ENCODE results near the gene TNPO1. TPM values are rescaled to one million over a fixed set of nuclear protein-coding genes. Genes with fewer than 3 reads are reported as not detected.

TNPO1 gene
- total RNA-seq, 1 donor: 412 TPM

DNA sequence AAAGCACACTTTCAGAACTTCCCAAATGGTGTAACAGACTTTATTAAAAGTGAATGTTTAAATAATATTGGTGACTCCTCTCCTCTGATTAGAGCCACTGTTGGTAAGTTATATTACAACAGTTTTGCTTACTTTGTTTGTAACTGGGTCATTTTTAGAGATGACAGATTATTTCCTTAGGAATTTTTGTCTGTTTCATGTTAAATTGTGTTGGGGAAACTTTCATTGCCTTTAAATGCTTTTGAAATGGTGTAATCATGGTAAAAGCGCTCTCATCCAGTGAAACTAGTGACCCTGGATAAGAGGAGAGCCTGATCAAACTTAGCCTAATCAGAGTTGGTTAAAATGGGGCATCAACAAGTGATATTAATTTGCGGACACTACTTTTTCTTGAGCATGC is 39.4 kb downstream of the TNPO1 start:
- no peak overlapping the region for H3K4me3 ChIP-seq (ENCODE audit: low read depth, low read length)
- DNase-seq (ENCODE audit: low read depth): peak; percentile 57
- TF ChIP-seq, protein P1, sequence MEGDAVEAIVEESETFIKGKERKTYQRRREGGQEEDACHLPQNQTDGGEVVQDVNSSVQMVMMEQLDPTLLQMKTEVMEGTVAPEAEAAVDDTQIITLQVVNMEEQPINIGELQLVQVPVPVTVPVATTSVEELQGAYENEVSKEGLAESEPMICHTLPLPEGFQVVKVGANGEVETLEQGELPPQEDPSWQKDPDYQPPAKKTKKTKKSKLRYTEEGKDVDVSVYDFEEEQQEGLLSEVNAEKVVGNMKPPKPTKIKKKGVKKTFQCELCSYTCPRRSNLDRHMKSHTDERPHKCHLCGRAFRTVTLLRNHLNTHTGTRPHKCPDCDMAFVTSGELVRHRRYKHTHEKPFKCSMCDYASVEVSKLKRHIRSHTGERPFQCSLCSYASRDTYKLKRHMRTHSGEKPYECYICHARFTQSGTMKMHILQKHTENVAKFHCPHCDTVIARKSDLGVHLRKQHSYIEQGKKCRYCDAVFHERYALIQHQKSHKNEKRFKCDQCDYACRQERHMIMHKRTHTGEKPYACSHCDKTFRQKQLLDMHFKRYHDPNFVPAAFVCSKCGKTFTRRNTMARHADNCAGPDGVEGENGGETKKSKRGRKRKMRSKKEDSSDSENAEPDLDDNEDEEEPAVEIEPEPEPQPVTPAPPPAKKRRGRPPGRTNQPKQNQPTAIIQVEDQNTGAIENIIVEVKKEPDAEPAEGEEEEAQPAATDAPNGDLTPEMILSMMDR (IDR thresholded peaks at IDR 0.05; ENCODE audit: insufficient read depth, low read depth, low read length): no peak

DNA sequence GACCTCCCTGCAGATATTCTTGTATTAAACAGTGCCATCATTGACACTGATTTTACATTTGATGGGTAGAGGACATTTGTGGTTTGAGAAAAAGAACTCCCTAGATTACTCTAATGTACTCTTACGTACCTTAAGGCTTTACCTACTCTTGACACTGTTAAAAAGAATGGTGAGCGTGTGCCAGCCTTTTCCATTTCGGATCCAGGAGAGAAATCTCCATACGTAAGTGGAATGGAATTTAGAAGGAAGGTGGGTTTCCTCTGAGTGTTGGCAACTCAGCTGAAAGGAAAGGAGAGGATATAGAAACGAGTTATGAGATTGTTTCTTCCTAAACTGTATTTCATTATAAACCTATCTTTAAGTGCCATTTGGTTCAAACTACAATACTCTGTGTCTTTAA is 40.9 kb downstream of the TNPO1 start:
- no peak for DNase-seq (ENCODE audit: low read depth)
- no peak overlapping the region for H3K4me3 ChIP-seq (ENCODE audit: low read depth, low read length)
- TF ChIP-seq, protein P1 (IDR thresholded peaks at IDR 0.05; ENCODE audit: insufficient read depth, low read depth, low read length): no peak

DNA sequence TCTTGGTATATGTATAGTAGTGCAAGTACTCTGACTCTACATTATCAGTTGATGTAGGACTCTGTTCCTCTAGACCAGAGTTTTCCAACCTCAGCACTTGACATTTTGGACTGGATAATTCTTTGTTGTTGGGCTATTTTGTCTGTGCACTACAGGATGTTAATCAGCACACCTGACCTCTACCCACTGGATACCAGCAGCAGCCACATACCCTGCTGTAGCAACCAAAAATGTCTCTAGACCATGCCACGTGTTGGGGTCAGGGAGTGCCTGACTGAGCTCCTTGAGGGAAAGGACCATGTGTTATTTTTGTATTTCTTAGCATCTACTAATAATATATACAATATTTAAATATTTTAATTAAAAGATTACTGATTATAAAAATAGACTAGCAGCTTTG is 42.7 kb downstream of the TNPO1 start:
- no peak for DNase-seq (ENCODE audit: low read depth)
- H3K4me3 ChIP-seq (ENCODE audit: low read depth, low read length): no peak overlapping the region
- TF ChIP-seq, protein P1 (IDR thresholded peaks at IDR 0.05; ENCODE audit: insufficient read depth, low read depth, low read length): no peak

DNA sequence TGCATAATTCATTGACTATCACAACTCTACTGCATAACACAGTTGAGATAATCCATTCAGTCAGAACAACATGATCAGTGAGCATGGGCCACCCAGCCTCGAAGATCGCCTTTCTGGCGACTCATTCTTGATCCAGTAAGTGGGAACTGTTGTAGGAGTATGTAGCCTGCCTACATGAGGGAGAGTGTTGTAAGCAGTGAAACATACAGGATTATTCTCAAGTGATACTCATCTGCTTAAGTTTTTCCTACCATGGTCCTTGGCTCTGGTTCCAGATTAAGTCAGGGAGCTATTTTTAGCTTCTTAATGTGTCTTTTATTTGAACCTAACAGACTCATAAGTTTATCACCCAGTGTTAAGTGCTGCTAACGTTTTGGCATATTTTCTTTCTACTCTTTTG is 44.0 kb downstream of the TNPO1 start:
- DNase-seq (ENCODE audit: low read depth): peak; percentile 47
- TF ChIP-seq, protein P1 (IDR thresholded peaks at IDR 0.05; ENCODE audit: insufficient read depth, low read depth, low read length): no peak
- H3K4me3 ChIP-seq (ENCODE audit: low read depth, low read length): no peak overlapping the region

DNA sequence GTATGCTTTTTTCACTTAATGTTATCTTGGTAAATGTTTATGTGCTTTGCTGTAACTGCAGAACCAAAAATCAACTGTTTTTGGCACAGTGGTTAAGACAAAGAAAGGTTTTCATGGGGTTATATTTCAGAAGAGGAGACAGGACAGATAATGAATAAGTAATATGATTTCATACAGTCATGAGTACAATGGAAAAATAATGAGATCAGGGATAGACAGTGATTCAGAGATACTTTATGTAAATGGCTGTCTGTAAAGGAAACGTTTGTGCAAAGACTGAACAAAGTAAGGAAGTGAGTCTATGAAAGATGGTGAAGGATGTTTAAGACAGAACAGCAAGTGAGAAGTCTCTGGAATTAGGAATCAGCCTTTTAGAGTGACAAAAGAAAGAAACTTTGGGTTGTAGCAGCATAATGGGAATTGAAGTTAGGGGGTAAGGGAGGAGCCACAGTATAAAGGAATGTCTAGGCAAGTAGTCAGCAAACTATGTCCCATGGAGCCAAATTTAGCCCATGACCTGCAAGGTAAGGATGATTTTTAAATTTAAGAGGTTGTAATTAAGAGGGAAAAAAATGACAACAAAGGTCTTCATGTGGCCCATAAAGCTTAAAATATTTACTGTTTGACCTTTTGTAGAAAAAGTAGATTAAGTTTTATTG is 55.0 kb downstream of the TNPO1 start:
- DNase-seq (ENCODE audit: low read depth): no peak
- TF ChIP-seq, protein P1 (IDR thresholded peaks at IDR 0.05; ENCODE audit: insufficient read depth, low read depth, low read length): no peak
- H3K4me3 ChIP-seq (ENCODE audit: low read depth, low read length): no peak overlapping the region

DNA sequence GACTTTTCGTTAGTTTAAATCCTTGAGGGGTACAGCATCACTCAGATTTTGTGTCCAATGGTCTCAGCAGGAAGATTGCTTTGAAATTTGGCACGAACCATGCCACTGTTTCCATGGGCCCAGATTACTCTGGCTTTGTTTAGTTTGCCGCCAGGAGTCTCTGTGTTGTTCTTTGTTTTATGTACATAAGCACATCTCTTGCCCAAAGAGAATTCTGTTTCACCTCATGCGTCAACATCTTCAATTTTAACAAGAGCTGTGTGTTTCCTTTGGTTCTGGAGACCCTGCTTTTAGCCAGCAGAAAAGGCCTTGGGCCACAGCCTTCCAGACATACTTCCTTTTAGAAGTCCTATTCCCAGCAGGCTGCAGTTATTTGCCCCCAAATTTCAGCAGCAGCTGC is 62.4 kb downstream of the TNPO1 start:
- no peak for DNase-seq (ENCODE audit: low read depth)
- no peak overlapping the region for H3K4me3 ChIP-seq (ENCODE audit: low read depth, low read length)
- TF ChIP-seq, protein P1 (IDR thresholded peaks at IDR 0.05; ENCODE audit: insufficient read depth, low read depth, low read length): no peak

DNA sequence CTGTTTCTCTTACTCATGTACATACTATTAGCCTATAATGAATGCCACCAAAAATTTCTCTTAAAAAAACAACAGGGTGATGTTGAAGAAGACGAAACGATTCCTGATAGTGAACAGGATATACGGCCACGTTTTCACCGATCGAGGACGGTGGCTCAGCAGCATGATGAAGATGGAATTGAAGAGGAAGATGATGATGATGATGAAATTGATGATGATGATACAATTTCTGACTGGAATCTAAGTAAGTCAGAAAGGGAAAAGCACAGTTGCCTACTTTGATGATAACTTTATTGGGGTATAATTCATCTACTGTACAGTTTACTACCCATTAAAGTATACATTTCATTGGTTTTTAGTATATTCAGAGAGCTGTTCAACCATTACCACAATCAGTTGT is 66.5 kb downstream of the TNPO1 start:
- no peak for DNase-seq (ENCODE audit: low read depth)
- H3K4me3 ChIP-seq (ENCODE audit: low read depth, low read length): no peak overlapping the region
- TF ChIP-seq, protein P1 (IDR thresholded peaks at IDR 0.05; ENCODE audit: insufficient read depth, low read depth, low read length): no peak
